ENCODE measurements around the gene OSBPL7.

OSBPL7 gene

GRCh38 chr17:47811709-47812108, 9.9 kb downstream of the OSBPL7 start:
- no peaks in the 10 kb centered on the region for H4K20me1 ChIP-seq (ENCODE audit: control insufficient read depth, insufficient read depth, low read depth, low read length)
- H3K27ac ChIP-seq (ENCODE audit: low read depth, low read length): no peak overlapping the region
- H3K36me3 ChIP-seq (ENCODE audit: control insufficient read depth, low read length): peaks cover 19% of the 10 kb centered on the region; the same call in 1 of the 2 replicates
- no peak overlapping the region for H3K4me3 ChIP-seq (ENCODE audit: low read length)
- no peaks in the 10 kb centered on the region for H3K9me3 ChIP-seq (ENCODE audit: control insufficient read depth, insufficient read depth, low read length)
- H3F3A ChIP-seq (ENCODE audit: control insufficient read depth, insufficient read depth): no peaks in the 10 kb centered on the region
- TF ChIP-seq CTCF (IDR thresholded peaks at IDR 0.05; ENCODE audit: low read depth, low read length, poor library complexity, severe bottlenecking) (no peak), EZH2phosphoT487 (IDR thresholded peaks at IDR 0.05; ENCODE audit: borderline replicate concordance, low read length) (no peak)
- H3K4me1 ChIP-seq (ENCODE audit: control insufficient read depth, low read length): no peaks in the 10 kb centered on the region
- no peaks in the 10 kb centered on the region for H3K79me2 ChIP-seq (ENCODE audit: control insufficient read depth, low read length)
- no peaks in the 10 kb centered on the region for H3K9me2 ChIP-seq (replicated peaks; ENCODE audit: control insufficient read depth, low read length)
- no peak overlapping the region for H3K4me2 ChIP-seq (ENCODE audit: low read length)
- no peaks in the 10 kb centered on the region for H3K27me3 ChIP-seq (ENCODE audit: control insufficient read depth, low read length)

DNA sequence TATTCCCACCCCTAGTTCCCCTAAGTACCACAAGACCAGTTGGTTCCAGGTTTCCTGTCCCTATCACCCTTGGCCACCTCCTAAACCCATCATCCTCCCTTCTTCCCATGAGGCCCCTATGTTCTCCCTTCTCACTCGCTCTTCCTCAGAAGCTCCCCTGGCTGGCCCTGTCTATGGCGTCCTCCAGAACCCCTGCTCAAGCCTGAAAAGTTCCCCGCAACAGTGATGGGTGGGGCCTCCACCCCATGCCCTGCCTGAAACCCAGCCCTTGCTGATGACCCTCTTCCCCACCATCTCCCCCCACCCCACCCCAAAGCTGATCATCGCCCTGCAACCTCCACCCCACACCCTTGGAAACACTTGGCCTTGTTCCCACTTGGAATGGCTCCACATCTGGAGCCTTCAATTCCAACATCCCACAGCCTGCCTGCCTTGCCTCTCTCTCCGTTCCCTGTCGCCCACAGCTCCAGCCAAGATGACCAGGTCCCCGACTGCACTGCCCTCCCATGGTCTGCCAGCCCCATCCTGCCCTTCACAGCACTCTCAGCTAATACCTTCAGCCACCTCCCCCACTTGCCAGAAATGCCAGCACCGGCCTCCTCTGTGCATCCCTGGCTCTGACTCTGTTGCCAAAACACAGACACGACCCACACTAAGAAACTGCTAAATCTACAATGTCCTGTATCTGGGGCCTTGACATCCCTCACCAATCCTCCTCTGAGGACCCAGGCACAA, 10.5 kb downstream of the OSBPL7 start:
- TF ChIP-seq CTCF (IDR thresholded peaks at IDR 0.05; ENCODE audit: low read depth, low read length, poor library complexity, severe bottlenecking) (no peak), EZH2phosphoT487 (IDR thresholded peaks at IDR 0.05; ENCODE audit: borderline replicate concordance, low read length) (no peak)
- H3K4me2 ChIP-seq (ENCODE audit: low read length): no peak overlapping the region
- H3K36me3 ChIP-seq (ENCODE audit: control insufficient read depth, low read length): peaks cover 16% of the 10 kb centered on the region; the same call in 1 of the 2 replicates
- no peaks in the 10 kb centered on the region for H3K9me2 ChIP-seq (replicated peaks; ENCODE audit: control insufficient read depth, low read length)
- no peaks in the 10 kb centered on the region for H3K27me3 ChIP-seq (ENCODE audit: control insufficient read depth, low read length)
- H4K20me1 ChIP-seq (ENCODE audit: control insufficient read depth, insufficient read depth, low read depth, low read length): no peaks in the 10 kb centered on the region
- no peak overlapping the region for H3K27ac ChIP-seq (ENCODE audit: low read depth, low read length)
- H3K9me3 ChIP-seq (ENCODE audit: control insufficient read depth, insufficient read depth, low read length): no peaks in the 10 kb centered on the region
- no peaks in the 10 kb centered on the region for H3F3A ChIP-seq (ENCODE audit: control insufficient read depth, insufficient read depth)
- no peaks in the 10 kb centered on the region for H3K4me1 ChIP-seq (ENCODE audit: control insufficient read depth, low read length)
- no peaks in the 10 kb centered on the region for H3K79me2 ChIP-seq (ENCODE audit: control insufficient read depth, low read length)
- no peak overlapping the region for H3K4me3 ChIP-seq (ENCODE audit: low read length)

GRCh38 chr17:47810200-47810821, 11.3 kb downstream of the OSBPL7 start:
- Histone ChIP-seq H3K36me3 (ENCODE audit: control insufficient read depth, low read length) (peaks cover 13% of the 10 kb centered on the region; the same call in 1 of the 2 replicates), H3K9me3 (ENCODE audit: control insufficient read depth, insufficient read depth, low read length) (no peaks in the 10 kb centered on the region), H3F3A (ENCODE audit: control insufficient read depth, insufficient read depth) (no peaks in the 10 kb centered on the region), H3K4me1 (ENCODE audit: control insufficient read depth, low read length) (no peaks in the 10 kb centered on the region), H3K27ac (ENCODE audit: low read depth, low read length) (no peak overlapping the region), H3K27me3 (ENCODE audit: control insufficient read depth, low read length) (no peaks in the 10 kb centered on the region), H3K9me2 (replicated peaks; ENCODE audit: control insufficient read depth, low read length) (no peaks in the 10 kb centered on the region), H3K4me2 (ENCODE audit: low read length) (no peak overlapping the region), H4K20me1 (ENCODE audit: control insufficient read depth, insufficient read depth, low read depth, low read length) (no peaks in the 10 kb centered on the region), H3K4me3 (ENCODE audit: low read length) (no peak overlapping the region), H3K79me2 (ENCODE audit: control insufficient read depth, low read length) (no peaks in the 10 kb centered on the region)
- TF ChIP-seq EZH2phosphoT487 (IDR thresholded peaks at IDR 0.05; ENCODE audit: borderline replicate concordance, low read length) (no peak), CTCF (IDR thresholded peaks at IDR 0.05; ENCODE audit: low read depth, low read length, poor library complexity, severe bottlenecking) (no peak)

Measured in DOHH2 (cell line).